ENCODE measurements around the gene SLC10A7. TPM values are rescaled to one million over a fixed set of nuclear protein-coding genes. Genes with fewer than 3 reads are reported as not detected.

The SLC10A7 gene
- total RNA-seq, 3 donors from 2014 or later = 11.6 to 14.4 (median 13.0) TPM

DNA sequence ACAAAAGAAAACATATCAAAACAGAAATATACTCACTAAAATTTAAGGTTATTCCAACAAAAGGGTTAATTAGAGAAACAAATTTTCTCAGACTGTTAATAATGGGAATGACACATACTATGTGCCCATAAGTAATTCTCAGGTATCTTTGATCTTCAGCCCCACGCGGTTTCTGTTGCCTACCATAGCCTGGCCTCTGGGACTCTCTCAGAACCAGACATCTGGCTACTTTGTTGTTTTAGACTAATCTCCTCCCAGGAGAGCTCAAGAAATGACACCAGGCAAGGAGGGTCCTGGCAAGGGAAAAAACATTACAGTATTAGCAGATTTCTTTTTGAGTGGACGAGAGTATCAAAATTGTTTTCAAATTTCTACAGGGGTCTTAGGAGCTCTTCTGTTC is 43.7 kb downstream of the SLC10A7 start:
- H3K4me1 Mint-ChIP-seq (ENCODE audit: low read depth) = peaks cover 7% of the 10 kb centered on the region
- H3K36me3 Mint-ChIP-seq (ENCODE audit: insufficient read depth) = peaks cover 26% of the 10 kb centered on the region
- no peak for ATAC-seq
- no peak overlapping the region for H3K4me3 Mint-ChIP-seq
- peaks cover 14% of the 10 kb centered on the region for H3K9me3 Mint-ChIP-seq
- no peaks in the 10 kb centered on the region for H3K27me3 Mint-ChIP-seq (ENCODE audit: low read depth)
- DNase-seq = no peak

GRCh38 chr4:146477054-146477453 is 44.7 kb downstream of the SLC10A7 start:
- DNase-seq (no peak), ATAC-seq (no peak)
- Mint-ChIP-seq H3K4me3 (no peak overlapping the region), H3K9me3 (peaks cover 5% of the 10 kb centered on the region), H3K4me1 (ENCODE audit: low read depth) (peaks cover 7% of the 10 kb centered on the region), H3K36me3 (ENCODE audit: insufficient read depth) (peaks cover 19% of the 10 kb centered on the region), H3K27me3 (ENCODE audit: low read depth) (no peaks in the 10 kb centered on the region)

GRCh38 chr4:146472404-146472803 is 49.3 kb downstream of the SLC10A7 start:
- Mint-ChIP-seq H3K4me3 (no peak overlapping the region), H3K4me1 (ENCODE audit: low read depth) (peaks cover 2% of the 10 kb centered on the region), H3K27me3 (ENCODE audit: low read depth) (no peaks in the 10 kb centered on the region), H3K9me3 (no peaks in the 10 kb centered on the region), H3K36me3 (ENCODE audit: insufficient read depth) (peaks cover 7% of the 10 kb centered on the region)
- DNase-seq = no peak
- no peak for ATAC-seq

DNA sequence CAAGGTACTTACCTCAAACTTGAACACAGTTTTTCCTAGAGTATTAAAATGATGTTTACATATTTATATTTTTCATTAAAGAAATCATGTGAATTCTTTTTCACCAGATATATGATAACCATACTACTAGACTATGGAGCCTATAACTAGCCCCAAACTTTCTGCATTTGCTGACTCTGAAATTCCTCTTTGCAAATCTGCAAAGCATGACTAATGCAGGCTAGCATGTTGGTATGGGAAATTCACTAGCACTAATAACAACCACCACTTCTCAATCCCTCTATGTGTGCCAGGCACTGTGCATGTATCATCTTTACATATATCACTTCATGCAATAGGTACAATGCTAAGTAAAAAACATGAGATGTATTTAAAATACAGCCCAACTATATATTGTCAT is 51.1 kb downstream of the SLC10A7 start:
- no peak for ATAC-seq
- Mint-ChIP-seq H3K4me3 (no peak overlapping the region), H3K36me3 (ENCODE audit: insufficient read depth) (peaks cover 4% of the 10 kb centered on the region), H3K4me1 (ENCODE audit: low read depth) (peaks cover 2% of the 10 kb centered on the region), H3K9me3 (no peaks in the 10 kb centered on the region), H3K27me3 (ENCODE audit: low read depth) (no peaks in the 10 kb centered on the region)
- no peak for DNase-seq

DNA sequence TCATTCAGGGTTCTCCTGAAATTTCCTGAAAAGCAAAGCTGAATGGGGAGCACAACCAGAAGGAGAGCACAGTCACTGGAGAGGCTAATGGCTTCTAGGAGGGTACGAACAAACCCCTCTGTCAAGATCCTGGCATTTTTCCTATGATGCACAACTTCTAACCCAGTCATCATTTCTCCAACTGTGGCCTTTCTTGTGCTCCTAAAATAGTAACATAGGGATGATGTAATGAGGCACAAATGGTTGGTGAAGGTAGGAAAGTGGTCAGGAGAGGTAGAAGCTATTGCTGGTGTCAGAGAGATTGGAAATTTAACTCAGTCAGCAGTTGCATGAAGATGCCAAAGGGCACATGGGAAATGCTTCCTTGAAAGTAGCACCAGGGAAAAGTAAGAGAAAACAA is 52.7 kb downstream of the SLC10A7 start:
- peaks cover 3% of the 10 kb centered on the region for H3K4me1 Mint-ChIP-seq (ENCODE audit: low read depth)
- H3K36me3 Mint-ChIP-seq (ENCODE audit: insufficient read depth) = peaks cover 4% of the 10 kb centered on the region
- H3K4me3 Mint-ChIP-seq = no peak overlapping the region
- DNase-seq = no peak
- no peak for ATAC-seq
- no peaks in the 10 kb centered on the region for H3K9me3 Mint-ChIP-seq
- H3K27me3 Mint-ChIP-seq (ENCODE audit: low read depth) = no peaks in the 10 kb centered on the region

GRCh38 chr4:146465628-146466027 is 56.1 kb downstream of the SLC10A7 start:
- H3K27me3 Mint-ChIP-seq (ENCODE audit: low read depth) = no peaks in the 10 kb centered on the region

DNA sequence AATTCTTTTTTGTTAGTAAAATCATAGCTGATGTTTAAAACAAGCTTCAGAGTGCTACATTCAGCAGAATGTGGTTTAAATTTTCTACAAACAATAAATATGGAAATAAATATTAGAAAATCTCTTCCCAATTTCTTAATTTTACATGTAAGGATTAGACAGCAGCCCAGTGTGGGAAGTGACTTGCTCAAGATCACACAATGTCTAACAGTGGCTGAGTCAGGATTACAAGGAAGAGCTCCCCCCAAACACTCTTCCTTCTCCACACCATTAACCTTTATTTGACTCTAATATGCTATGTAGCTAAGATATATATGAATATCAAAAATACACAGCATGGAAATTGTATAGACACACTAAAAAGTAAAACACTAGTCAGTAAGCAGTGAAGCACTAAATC is 59.5 kb downstream of the SLC10A7 start:
- Mint-ChIP-seq H3K9me3 (peaks cover 4% of the 10 kb centered on the region), H3K4me3 (no peak overlapping the region), H3K36me3 (ENCODE audit: insufficient read depth) (peaks cover 2% of the 10 kb centered on the region), H3K4me1 (ENCODE audit: low read depth) (peaks cover 15% of the 10 kb centered on the region), H3K27me3 (ENCODE audit: low read depth) (no peaks in the 10 kb centered on the region)
- DNase-seq (no peak), ATAC-seq (no peak)

More at GRCh38 chr4:146465628-146466027, 56.1 kb downstream of the SLC10A7 start:
- Mint-ChIP-seq H3K9me3 (no peaks in the 10 kb centered on the region), H3K4me3 (no peak overlapping the region), H3K36me3 (ENCODE audit: insufficient read depth) (peaks cover 4% of the 10 kb centered on the region), H3K4me1 (ENCODE audit: low read depth) (peaks cover 3% of the 10 kb centered on the region)
- no peak for DNase-seq
- peak in 1 of 2 donors; percentile 51 for ATAC-seq

- ATAC-seq (peak; percentile 96 to 97), DNase-seq (no peak)
- H3K4me1 Mint-ChIP-seq (ENCODE audit: low read depth) = peaks cover 18% of the 10 kb centered on the region
- H3K27me3 Mint-ChIP-seq (ENCODE audit: low read depth) = no peaks in the 10 kb centered on the region
- peaks cover 5% of the 10 kb centered on the region for H3K36me3 Mint-ChIP-seq (ENCODE audit: insufficient read depth)
- H3K9me3 Mint-ChIP-seq = peaks cover 4% of the 10 kb centered on the region
- peak overlapping the region; percentile 24 for H3K4me3 Mint-ChIP-seq
Observed at GRCh38 chr4:146458594-146458993, 63.1 kb downstream of the SLC10A7 start.

- ATAC-seq = no peak
- H3K36me3 Mint-ChIP-seq (ENCODE audit: insufficient read depth) = peaks cover 8% of the 10 kb centered on the region
- DNase-seq = no peak
- peaks cover 7% of the 10 kb centered on the region for H3K9me3 Mint-ChIP-seq
- no peak overlapping the region for H3K4me3 Mint-ChIP-seq
- H3K27me3 Mint-ChIP-seq (ENCODE audit: low read depth) = no peaks in the 10 kb centered on the region
- peaks cover 22% of the 10 kb centered on the region for H3K4me1 Mint-ChIP-seq (ENCODE audit: low read depth)
Observed at GRCh38 chr4:146456681-146457080, 65.1 kb downstream of the SLC10A7 start.

GRCh38 chr4:146453181-146453807 is 68.4 kb downstream of the SLC10A7 start:
- H3K4me1 Mint-ChIP-seq (ENCODE audit: low read depth) = peaks cover 37% of the 10 kb centered on the region
- ATAC-seq (no peak), DNase-seq (no peak)
- peaks cover 9% of the 10 kb centered on the region for H3K9me3 Mint-ChIP-seq
- H3K4me3 Mint-ChIP-seq = no peak overlapping the region
- no peaks in the 10 kb centered on the region for H3K27me3 Mint-ChIP-seq (ENCODE audit: low read depth)
- peaks cover 6% of the 10 kb centered on the region for H3K36me3 Mint-ChIP-seq (ENCODE audit: insufficient read depth)

DNA sequence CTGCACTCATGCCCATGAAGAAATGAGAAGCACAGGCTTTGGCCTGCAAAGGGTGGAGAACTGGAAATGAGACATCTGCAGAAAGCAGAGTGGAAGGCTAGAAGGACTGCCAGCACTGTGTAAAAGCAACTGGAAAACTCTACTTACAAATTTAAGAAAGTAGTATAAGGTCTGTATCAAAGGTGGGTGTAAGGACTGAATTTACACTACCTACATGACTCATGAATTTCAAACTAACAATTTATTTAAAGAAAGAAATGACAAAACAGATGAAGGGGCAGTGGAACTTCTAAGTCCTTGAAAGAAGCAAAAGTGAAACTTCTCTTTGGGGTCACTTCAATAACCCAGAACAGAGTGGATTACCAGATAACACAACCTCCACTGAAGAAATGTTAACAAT is 71.2 kb downstream of the SLC10A7 start:
- ATAC-seq = peak; percentile 65 to 85
- Mint-ChIP-seq H3K27me3 (ENCODE audit: low read depth) (no peaks in the 10 kb centered on the region), H3K4me1 (ENCODE audit: low read depth) (peaks cover 31% of the 10 kb centered on the region), H3K9me3 (peaks cover 7% of the 10 kb centered on the region), H3K36me3 (ENCODE audit: insufficient read depth) (peaks cover 10% of the 10 kb centered on the region), H3K4me3 (no peak overlapping the region)
- no peak for DNase-seq

GRCh38 chr4:146446555-146446954 is 75.2 kb downstream of the SLC10A7 start:
- Mint-ChIP-seq H3K36me3 (ENCODE audit: insufficient read depth) (peaks cover 13% of the 10 kb centered on the region), H3K9me3 (peaks cover 2% of the 10 kb centered on the region), H3K4me3 (no peak overlapping the region), H3K4me1 (ENCODE audit: low read depth) (peaks cover 22% of the 10 kb centered on the region), H3K27me3 (ENCODE audit: low read depth) (no peaks in the 10 kb centered on the region)
- DNase-seq (no peak), ATAC-seq (no peak)

- Mint-ChIP-seq H3K36me3 (ENCODE audit: insufficient read depth) (peaks cover 19% of the 10 kb centered on the region), H3K9me3 (no peaks in the 10 kb centered on the region), H3K4me3 (no peak overlapping the region), H3K4me1 (ENCODE audit: low read depth) (peaks cover 11% of the 10 kb centered on the region), H3K27me3 (ENCODE audit: low read depth) (no peaks in the 10 kb centered on the region)
- DNase-seq (no peak), ATAC-seq (no peak)
Observed at GRCh38 chr4:146445198-146446150, 76.3 kb downstream of the SLC10A7 start.

DNA sequence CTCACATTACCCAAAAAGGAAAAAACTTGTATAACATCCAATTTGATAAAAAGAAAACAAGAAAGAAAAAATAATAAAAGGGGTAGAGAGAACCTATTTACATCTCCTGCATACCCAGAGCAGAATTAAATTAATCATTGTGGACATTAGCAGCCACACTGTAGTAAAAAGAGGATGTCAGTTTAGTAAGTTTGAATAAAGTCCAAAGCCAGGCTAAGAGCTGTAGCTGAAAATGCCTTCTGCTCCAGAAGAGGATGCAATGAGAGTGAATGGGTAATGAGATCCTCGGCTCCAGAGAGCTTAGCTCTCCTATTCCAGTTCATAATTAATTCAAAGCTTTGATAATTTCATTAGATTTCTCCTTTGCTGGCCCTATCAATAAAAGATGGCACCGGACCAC is 78.2 kb downstream of the SLC10A7 start:
- Mint-ChIP-seq H3K27me3 (ENCODE audit: low read depth) (no peaks in the 10 kb centered on the region), H3K36me3 (ENCODE audit: insufficient read depth) (peaks cover 21% of the 10 kb centered on the region), H3K4me1 (ENCODE audit: low read depth) (no peaks in the 10 kb centered on the region), H3K4me3 (no peak overlapping the region), H3K9me3 (no peaks in the 10 kb centered on the region)
- DNase-seq (no peak), ATAC-seq (no peak)

DNA sequence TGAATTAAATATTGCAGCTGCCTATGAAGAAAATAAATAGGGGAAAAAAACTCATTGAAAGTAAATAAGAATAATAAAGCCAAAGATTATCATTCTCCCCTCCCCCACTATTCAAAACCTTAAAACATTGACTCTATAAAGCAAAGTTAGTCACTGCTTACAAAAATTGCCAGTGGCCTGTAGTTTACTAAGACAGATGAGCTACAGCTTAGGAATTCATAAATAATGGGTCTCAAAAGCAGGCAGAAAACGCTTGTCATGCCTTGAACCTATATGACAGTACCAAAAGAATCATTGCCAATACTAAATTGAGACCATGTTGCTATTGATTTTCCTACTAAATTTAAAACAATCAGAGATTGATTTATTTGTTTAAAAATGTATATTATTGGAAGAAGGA is 78.9 kb downstream of the SLC10A7 start:
- H3K36me3 Mint-ChIP-seq (ENCODE audit: insufficient read depth) = peaks cover 21% of the 10 kb centered on the region
- H3K9me3 Mint-ChIP-seq = no peaks in the 10 kb centered on the region
- no peak for DNase-seq
- no peaks in the 10 kb centered on the region for H3K4me1 Mint-ChIP-seq (ENCODE audit: low read depth)
- ATAC-seq = no peak
- no peaks in the 10 kb centered on the region for H3K27me3 Mint-ChIP-seq (ENCODE audit: low read depth)
- no peak overlapping the region for H3K4me3 Mint-ChIP-seq

All from activated T-cell treated with anti-CD3 and anti-CD28 coated beads, Interleukin-2, amount 50 U/mL, for 4 hours (primary cell).